OCI-LY3 (cell line): ENCODE data around the gene RWDD4.

Experiments used
- H2AFZ ChIP-seq: fragments of 200-600, 300-600 bp; shearing (Covaris generic); 2 replicates; pipeline ENCODE4 v1.6.0; 2014; ENCODE audit warnings: antibody characterized with exemption, low read depth, low read length
- H3K27ac ChIP-seq: fragments of 200-600, 300-600 bp; sonication (generic); 2 replicates; pipeline ENCODE4 v1.5.1; 2014; ENCODE audit warnings: mild to moderate bottlenecking, low read length, moderate library complexity, mixed read lengths
- H3K27me3 ChIP-seq: fragments of 200-600, 300-600 bp; sonication (generic); 2 replicates; pipeline ENCODE4 v1.6.1; 2014; ENCODE audit warnings: low read depth, low read length, mixed read lengths
- H3K36me3 ChIP-seq: fragments of 200-600, 300-600 bp; sonication (generic); replicated peaks from 2 replicates; pipeline ENCODE3; 2014; ENCODE audit warnings: low read depth, low read length, mixed read lengths
- H3K4me1 ChIP-seq: fragments of 300-600, 200-600 bp; sonication (generic); 2 replicates; pipeline ENCODE4 v1.6.1; 2014; ENCODE audit warnings: low read length, mixed read lengths
- H3K4me2 ChIP-seq: fragments of 200-600, 300-600 bp; sonication (generic); 2 replicates; pipeline ENCODE4 v1.6.1; 2014; ENCODE audit warnings: low read length, mixed read lengths
- H3K4me3 ChIP-seq: fragments of 300-600, 200-600 bp; sonication (generic); 2 replicates; pipeline ENCODE4 v1.5.1; 2014; ENCODE audit warnings: antibody characterized with exemption, mild to moderate bottlenecking, low read length, moderate library complexity
- H3K79me2 ChIP-seq: fragments of 300-600, 200-600 bp; shearing (Covaris generic); 2 replicates; pipeline ENCODE4 v1.6.1; 2014; ENCODE audit warnings: mild to moderate bottlenecking, low read length, mixed read lengths
- H3K9ac ChIP-seq: fragments of 300-600, 200-600 bp; shearing (Covaris generic); 2 replicates; pipeline ENCODE4 v1.6.0; 2014; ENCODE audit warnings: mild to moderate bottlenecking, low read length, moderate library complexity
- H3K9me3 ChIP-seq: fragments of 200-600, 300-600 bp; shearing (Covaris generic); 2 replicates; pipeline ENCODE4 v1.6.1; 2014; ENCODE audit warnings: low read length, mixed read lengths; ENCODE audit not compliant: insufficient read depth
- H4K20me1 ChIP-seq: fragments of 200-600, 300-600 bp; sonication (generic); 2 replicates; pipeline ENCODE4 v1.6.1; 2016; ENCODE audit warnings: low read length, mixed read lengths; ENCODE audit not compliant: insufficient read depth
- EZH2phosphoT487 ChIP-seq: fragments of 200-600 bp; shearing (Covaris generic); IDR thresholded peaks from 2 replicates; pipeline ENCODE4 v1.6.1; 2018; ENCODE audit warnings: antibody characterized with exemption, mixed run types, low read depth
- TF ChIP-seq, protein P1 (sequence below): fragments of 200-600, 300-600 bp; sonication (generic); IDR thresholded peaks from 2 replicates; pipeline ENCODE4 v1.5.1; 2014; ENCODE audit warnings: antibody characterized with exemption, low read length, low read depth

Gene RWDD4

GRCh38 chr4:183620421-183620820 is 38.6 kb downstream of the RWDD4 start:
- Histone ChIP-seq H3K79me2 (no peaks in the 10 kb centered on the region), H3K9ac (no peak overlapping the region), H3K4me2 (no peak overlapping the region), H3K27ac (no peak overlapping the region), H3K4me3 (no peak overlapping the region), H2AFZ (no peak overlapping the region), H3K36me3 (no peaks in the 10 kb centered on the region), H3K27me3 (no peaks in the 10 kb centered on the region), H4K20me1 (no peaks in the 10 kb centered on the region), H3K4me1 (no peaks in the 10 kb centered on the region), H3K9me3 (no peaks in the 10 kb centered on the region)
- TF ChIP-seq, protein P1, sequence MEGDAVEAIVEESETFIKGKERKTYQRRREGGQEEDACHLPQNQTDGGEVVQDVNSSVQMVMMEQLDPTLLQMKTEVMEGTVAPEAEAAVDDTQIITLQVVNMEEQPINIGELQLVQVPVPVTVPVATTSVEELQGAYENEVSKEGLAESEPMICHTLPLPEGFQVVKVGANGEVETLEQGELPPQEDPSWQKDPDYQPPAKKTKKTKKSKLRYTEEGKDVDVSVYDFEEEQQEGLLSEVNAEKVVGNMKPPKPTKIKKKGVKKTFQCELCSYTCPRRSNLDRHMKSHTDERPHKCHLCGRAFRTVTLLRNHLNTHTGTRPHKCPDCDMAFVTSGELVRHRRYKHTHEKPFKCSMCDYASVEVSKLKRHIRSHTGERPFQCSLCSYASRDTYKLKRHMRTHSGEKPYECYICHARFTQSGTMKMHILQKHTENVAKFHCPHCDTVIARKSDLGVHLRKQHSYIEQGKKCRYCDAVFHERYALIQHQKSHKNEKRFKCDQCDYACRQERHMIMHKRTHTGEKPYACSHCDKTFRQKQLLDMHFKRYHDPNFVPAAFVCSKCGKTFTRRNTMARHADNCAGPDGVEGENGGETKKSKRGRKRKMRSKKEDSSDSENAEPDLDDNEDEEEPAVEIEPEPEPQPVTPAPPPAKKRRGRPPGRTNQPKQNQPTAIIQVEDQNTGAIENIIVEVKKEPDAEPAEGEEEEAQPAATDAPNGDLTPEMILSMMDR = no peak
- no peak for TF ChIP-seq EZH2phosphoT487

GRCh38 chr4:183618681-183619080 is 40.3 kb downstream of the RWDD4 start:
- Histone ChIP-seq H3K9me3 (no peaks in the 10 kb centered on the region), H3K27ac (no peak overlapping the region), H3K9ac (no peak overlapping the region), H2AFZ (no peak overlapping the region), H3K79me2 (no peaks in the 10 kb centered on the region), H3K27me3 (no peaks in the 10 kb centered on the region), H3K4me2 (no peak overlapping the region), H4K20me1 (no peaks in the 10 kb centered on the region), H3K4me1 (no peaks in the 10 kb centered on the region), H3K4me3 (no peak overlapping the region), H3K36me3 (no peaks in the 10 kb centered on the region)
- TF ChIP-seq, protein P1 = no peak
- no peak for TF ChIP-seq EZH2phosphoT487

DNA sequence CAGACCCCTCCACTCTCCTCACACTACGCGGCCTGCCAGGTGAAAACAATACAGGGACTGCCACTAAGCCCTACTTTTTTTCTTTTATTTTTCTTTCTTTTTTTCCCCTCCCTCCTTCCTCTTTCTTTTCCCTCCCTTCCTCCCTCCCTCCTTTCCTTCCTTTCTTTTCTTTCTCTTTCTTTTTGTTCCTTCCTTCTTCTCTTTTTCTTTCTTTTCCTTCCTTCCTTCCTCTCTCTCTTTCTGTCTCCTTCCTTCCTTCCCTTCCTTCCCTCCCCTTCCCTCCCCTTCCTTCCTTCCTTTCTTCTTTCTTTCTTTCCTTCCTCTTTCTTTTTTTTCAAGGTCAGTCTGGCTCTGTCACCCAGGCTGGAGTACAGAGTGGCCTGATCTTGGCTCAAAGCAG is 41.9 kb downstream of the RWDD4 start:
- no peaks in the 10 kb centered on the region for H3K9me3 ChIP-seq
- no peak overlapping the region for H3K4me3 ChIP-seq
- H4K20me1 ChIP-seq = no peaks in the 10 kb centered on the region
- H3K4me1 ChIP-seq = no peaks in the 10 kb centered on the region
- no peak overlapping the region for H3K9ac ChIP-seq
- no peaks in the 10 kb centered on the region for H3K27me3 ChIP-seq
- H2AFZ ChIP-seq = no peak overlapping the region
- H3K4me2 ChIP-seq = no peak overlapping the region
- no peak overlapping the region for H3K27ac ChIP-seq
- no peak for TF ChIP-seq EZH2phosphoT487
- TF ChIP-seq, protein P1 = no peak
- H3K36me3 ChIP-seq = no peaks in the 10 kb centered on the region
- no peaks in the 10 kb centered on the region for H3K79me2 ChIP-seq

GRCh38 chr4:183612329-183613250 is 46.4 kb downstream of the RWDD4 start:
- H4K20me1 ChIP-seq = no peaks in the 10 kb centered on the region
- TF ChIP-seq, protein P1 = no peak
- TF ChIP-seq EZH2phosphoT487 = no peak
- H3K9ac ChIP-seq = no peak overlapping the region
- no peaks in the 10 kb centered on the region for H3K36me3 ChIP-seq
- no peaks in the 10 kb centered on the region for H3K79me2 ChIP-seq
- H3K9me3 ChIP-seq = no peaks in the 10 kb centered on the region
- no peaks in the 10 kb centered on the region for H3K27me3 ChIP-seq
- H2AFZ ChIP-seq = no peak overlapping the region
- no peak overlapping the region for H3K4me3 ChIP-seq
- H3K27ac ChIP-seq = no peak overlapping the region
- no peak overlapping the region for H3K4me2 ChIP-seq
- no peaks in the 10 kb centered on the region for H3K4me1 ChIP-seq
